OCI-LY3 (cell line): ENCODE results near the gene TIMP3.

Source experiments
- H2AFZ ChIP-seq: fragments of 200-600, 300-600 bp; shearing (Covaris generic); 2 replicates; pipeline ENCODE4 v1.6.0; 2014; ENCODE audit warnings: antibody characterized with exemption, low read depth, low read length
- H3K27ac ChIP-seq: fragments of 200-600, 300-600 bp; sonication (generic); 2 replicates; pipeline ENCODE4 v1.5.1; 2014; ENCODE audit warnings: mild to moderate bottlenecking, low read length, moderate library complexity, mixed read lengths
- H3K27me3 ChIP-seq: fragments of 200-600, 300-600 bp; sonication (generic); 2 replicates; pipeline ENCODE4 v1.6.1; 2014; ENCODE audit warnings: low read depth, low read length, mixed read lengths
- H3K36me3 ChIP-seq: fragments of 200-600, 300-600 bp; sonication (generic); replicated peaks from 2 replicates; pipeline ENCODE3; 2014; ENCODE audit warnings: low read depth, low read length, mixed read lengths
- H3K4me1 ChIP-seq: fragments of 300-600, 200-600 bp; sonication (generic); 2 replicates; pipeline ENCODE4 v1.6.1; 2014; ENCODE audit warnings: low read length, mixed read lengths
- H3K4me2 ChIP-seq: fragments of 200-600, 300-600 bp; sonication (generic); 2 replicates; pipeline ENCODE4 v1.6.1; 2014; ENCODE audit warnings: low read length, mixed read lengths
- H3K4me3 ChIP-seq: fragments of 300-600, 200-600 bp; sonication (generic); 2 replicates; pipeline ENCODE4 v1.5.1; 2014; ENCODE audit warnings: antibody characterized with exemption, mild to moderate bottlenecking, low read length, moderate library complexity
- H3K79me2 ChIP-seq: fragments of 300-600, 200-600 bp; shearing (Covaris generic); 2 replicates; pipeline ENCODE4 v1.6.1; 2014; ENCODE audit warnings: mild to moderate bottlenecking, low read length, mixed read lengths
- H3K9ac ChIP-seq: fragments of 300-600, 200-600 bp; shearing (Covaris generic); 2 replicates; pipeline ENCODE4 v1.6.0; 2014; ENCODE audit warnings: mild to moderate bottlenecking, low read length, moderate library complexity
- H3K9me3 ChIP-seq: fragments of 200-600, 300-600 bp; shearing (Covaris generic); 2 replicates; pipeline ENCODE4 v1.6.1; 2014; ENCODE audit warnings: low read length, mixed read lengths; ENCODE audit not compliant: insufficient read depth
- H4K20me1 ChIP-seq: fragments of 200-600, 300-600 bp; sonication (generic); 2 replicates; pipeline ENCODE4 v1.6.1; 2016; ENCODE audit warnings: low read length, mixed read lengths; ENCODE audit not compliant: insufficient read depth
- EZH2phosphoT487 ChIP-seq: fragments of 200-600 bp; shearing (Covaris generic); IDR thresholded peaks from 2 replicates; pipeline ENCODE4 v1.6.1; 2018; ENCODE audit warnings: antibody characterized with exemption, mixed run types, low read depth
- TF ChIP-seq, protein P1 (sequence below): fragments of 200-600, 300-600 bp; sonication (generic); IDR thresholded peaks from 2 replicates; pipeline ENCODE4 v1.5.1; 2014; ENCODE audit warnings: antibody characterized with exemption, low read length, low read depth

Gene TIMP3

DNA sequence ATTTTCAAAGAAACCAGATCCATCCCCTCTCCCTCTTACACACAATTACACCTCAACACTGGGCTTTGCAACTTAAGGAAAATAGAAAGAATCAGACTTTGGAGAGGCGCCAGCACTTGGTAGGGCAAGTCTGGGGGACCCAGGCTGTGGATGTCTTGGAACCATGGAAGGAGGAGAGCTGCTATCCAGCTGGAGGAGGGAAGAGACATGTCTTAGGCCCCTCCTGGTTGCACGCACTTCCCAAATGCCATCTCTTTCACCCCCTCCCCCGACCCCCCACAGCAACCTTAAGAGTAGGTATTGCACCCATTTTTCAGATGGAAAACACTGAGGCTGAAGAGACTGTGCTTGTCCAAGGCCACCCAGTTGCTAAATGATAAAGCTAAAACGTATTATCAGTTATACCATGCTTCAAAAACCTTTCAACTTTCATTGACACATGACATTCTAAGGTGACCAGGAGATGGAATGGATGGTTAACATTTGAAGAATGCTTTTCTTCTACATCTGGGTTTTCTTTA lies 3.9 kb downstream of the TIMP3 start:
- Histone ChIP-seq H3K79me2 (no peaks in the 10 kb centered on the region), H3K27me3 (peaks cover 49% of the 10 kb centered on the region), H4K20me1 (no peaks in the 10 kb centered on the region), H3K27ac (no peak overlapping the region), H2AFZ (no peak overlapping the region), H3K9ac (no peak overlapping the region), H3K4me2 (no peak overlapping the region), H3K4me1 (no peaks in the 10 kb centered on the region), H3K4me3 (no peak overlapping the region), H3K9me3 (no peaks in the 10 kb centered on the region), H3K36me3 (no peaks in the 10 kb centered on the region)
- no peak for TF ChIP-seq EZH2phosphoT487
- TF ChIP-seq, protein P1, sequence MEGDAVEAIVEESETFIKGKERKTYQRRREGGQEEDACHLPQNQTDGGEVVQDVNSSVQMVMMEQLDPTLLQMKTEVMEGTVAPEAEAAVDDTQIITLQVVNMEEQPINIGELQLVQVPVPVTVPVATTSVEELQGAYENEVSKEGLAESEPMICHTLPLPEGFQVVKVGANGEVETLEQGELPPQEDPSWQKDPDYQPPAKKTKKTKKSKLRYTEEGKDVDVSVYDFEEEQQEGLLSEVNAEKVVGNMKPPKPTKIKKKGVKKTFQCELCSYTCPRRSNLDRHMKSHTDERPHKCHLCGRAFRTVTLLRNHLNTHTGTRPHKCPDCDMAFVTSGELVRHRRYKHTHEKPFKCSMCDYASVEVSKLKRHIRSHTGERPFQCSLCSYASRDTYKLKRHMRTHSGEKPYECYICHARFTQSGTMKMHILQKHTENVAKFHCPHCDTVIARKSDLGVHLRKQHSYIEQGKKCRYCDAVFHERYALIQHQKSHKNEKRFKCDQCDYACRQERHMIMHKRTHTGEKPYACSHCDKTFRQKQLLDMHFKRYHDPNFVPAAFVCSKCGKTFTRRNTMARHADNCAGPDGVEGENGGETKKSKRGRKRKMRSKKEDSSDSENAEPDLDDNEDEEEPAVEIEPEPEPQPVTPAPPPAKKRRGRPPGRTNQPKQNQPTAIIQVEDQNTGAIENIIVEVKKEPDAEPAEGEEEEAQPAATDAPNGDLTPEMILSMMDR = no peak

DNA sequence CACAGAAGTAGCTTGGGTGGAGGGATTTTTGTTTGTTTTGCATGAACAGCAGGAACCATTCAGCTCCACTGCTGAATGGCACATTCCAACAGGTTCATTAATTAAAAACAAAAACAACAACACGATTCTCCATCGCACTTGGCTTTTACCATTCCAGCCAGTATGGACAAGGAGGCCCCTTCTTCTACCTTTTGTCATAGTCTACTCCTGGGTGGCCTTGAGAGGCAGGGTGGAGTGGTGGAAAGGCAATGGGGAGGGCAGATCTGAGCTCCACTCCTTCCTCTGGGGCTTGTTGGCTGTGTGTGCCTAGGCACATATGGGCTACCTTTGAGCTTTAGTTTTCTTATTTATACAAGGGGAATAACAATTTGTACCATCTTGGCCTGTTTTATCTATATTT lies 4.8 kb downstream of the TIMP3 start:
- H3K36me3 ChIP-seq = no peaks in the 10 kb centered on the region
- no peak overlapping the region for H3K27ac ChIP-seq
- no peak overlapping the region for H3K9ac ChIP-seq
- no peak overlapping the region for H2AFZ ChIP-seq
- no peak overlapping the region for H3K4me2 ChIP-seq
- TF ChIP-seq EZH2phosphoT487 = no peak
- TF ChIP-seq, protein P1 = no peak
- no peaks in the 10 kb centered on the region for H3K9me3 ChIP-seq
- no peak overlapping the region for H3K4me3 ChIP-seq
- peaks cover 57% of the 10 kb centered on the region for H3K27me3 ChIP-seq
- no peaks in the 10 kb centered on the region for H3K4me1 ChIP-seq
- no peaks in the 10 kb centered on the region for H4K20me1 ChIP-seq
- H3K79me2 ChIP-seq = no peaks in the 10 kb centered on the region

DNA sequence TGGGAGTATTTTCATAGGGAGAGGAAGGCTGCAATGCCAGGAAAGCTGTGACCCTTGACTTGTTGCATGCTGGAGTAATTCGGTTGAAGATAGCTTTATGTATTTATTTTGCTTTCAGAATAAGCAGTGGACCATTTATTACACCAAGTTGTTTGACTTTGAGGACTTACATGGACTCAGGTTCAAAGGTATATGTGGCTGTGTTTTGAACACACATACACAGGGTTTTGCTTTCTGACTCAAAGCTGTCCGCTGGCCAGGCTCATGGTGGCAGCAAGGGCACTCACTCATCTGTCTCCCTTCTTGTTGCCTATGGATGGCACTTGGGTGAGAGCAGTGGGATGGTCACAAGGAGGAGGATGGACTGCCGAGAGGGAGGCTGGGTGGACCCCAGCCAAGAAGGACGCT lies 6.5 kb downstream of the TIMP3 start:
- Histone ChIP-seq H3K27me3 (peaks cover 74% of the 10 kb centered on the region), H3K9ac (no peak overlapping the region), H3K79me2 (no peaks in the 10 kb centered on the region), H3K27ac (no peak overlapping the region), H4K20me1 (no peaks in the 10 kb centered on the region), H3K36me3 (no peaks in the 10 kb centered on the region), H3K9me3 (no peaks in the 10 kb centered on the region), H3K4me3 (no peak overlapping the region), H2AFZ (no peak overlapping the region), H3K4me2 (no peak overlapping the region), H3K4me1 (no peaks in the 10 kb centered on the region)
- TF ChIP-seq EZH2phosphoT487 = no peak
- TF ChIP-seq, protein P1 = no peak

DNA sequence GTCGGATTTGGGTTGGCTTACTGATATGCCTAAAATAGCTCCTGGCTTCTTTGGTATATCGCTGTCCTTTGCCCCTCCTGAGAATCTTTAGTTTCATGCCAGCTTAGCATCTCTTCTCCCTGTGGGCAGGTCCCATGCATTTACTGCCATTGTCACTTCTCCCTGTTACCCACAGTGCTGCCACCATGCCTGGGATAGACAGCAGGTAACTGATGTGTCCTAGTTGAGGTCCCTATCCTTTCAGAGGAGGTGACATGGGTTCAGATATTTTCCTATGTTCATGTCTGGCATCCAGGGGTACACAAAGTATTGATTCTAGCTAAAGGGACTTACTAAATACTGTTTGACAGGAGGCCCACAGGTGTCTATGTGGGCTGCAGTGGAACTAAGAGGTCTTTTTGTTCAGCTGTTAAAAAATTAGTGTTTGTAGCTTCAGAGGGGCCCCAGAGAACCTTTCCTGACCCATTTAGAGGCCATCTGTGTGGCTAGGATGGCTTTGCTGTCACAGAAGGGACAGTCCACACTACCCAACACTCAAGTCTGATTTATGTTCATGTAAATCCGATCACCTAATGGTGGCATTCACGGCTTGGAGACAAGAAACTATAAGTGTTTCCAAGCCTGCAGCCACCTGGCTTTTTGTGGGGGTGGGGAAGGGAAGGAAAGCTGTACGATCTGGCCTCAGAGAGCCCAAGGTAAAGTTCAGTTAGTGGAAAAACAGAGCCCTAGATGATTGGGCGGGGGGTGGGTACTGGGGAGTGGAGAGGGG lies 8.5 kb downstream of the TIMP3 start:
- H3K4me2 ChIP-seq = no peak overlapping the region
- H3K4me3 ChIP-seq = no peak overlapping the region
- H4K20me1 ChIP-seq = no peaks in the 10 kb centered on the region
- no peak overlapping the region for H2AFZ ChIP-seq
- H3K4me1 ChIP-seq = no peaks in the 10 kb centered on the region
- TF ChIP-seq, protein P1 = no peak
- no peak for TF ChIP-seq EZH2phosphoT487
- H3K27me3 ChIP-seq = peaks cover 70% of the 10 kb centered on the region
- no peaks in the 10 kb centered on the region for H3K9me3 ChIP-seq
- H3K79me2 ChIP-seq = no peaks in the 10 kb centered on the region
- no peaks in the 10 kb centered on the region for H3K36me3 ChIP-seq
- no peak overlapping the region for H3K9ac ChIP-seq
- no peak overlapping the region for H3K27ac ChIP-seq
